Measurements from ENCODE around the gene LPCAT3.

DNA sequence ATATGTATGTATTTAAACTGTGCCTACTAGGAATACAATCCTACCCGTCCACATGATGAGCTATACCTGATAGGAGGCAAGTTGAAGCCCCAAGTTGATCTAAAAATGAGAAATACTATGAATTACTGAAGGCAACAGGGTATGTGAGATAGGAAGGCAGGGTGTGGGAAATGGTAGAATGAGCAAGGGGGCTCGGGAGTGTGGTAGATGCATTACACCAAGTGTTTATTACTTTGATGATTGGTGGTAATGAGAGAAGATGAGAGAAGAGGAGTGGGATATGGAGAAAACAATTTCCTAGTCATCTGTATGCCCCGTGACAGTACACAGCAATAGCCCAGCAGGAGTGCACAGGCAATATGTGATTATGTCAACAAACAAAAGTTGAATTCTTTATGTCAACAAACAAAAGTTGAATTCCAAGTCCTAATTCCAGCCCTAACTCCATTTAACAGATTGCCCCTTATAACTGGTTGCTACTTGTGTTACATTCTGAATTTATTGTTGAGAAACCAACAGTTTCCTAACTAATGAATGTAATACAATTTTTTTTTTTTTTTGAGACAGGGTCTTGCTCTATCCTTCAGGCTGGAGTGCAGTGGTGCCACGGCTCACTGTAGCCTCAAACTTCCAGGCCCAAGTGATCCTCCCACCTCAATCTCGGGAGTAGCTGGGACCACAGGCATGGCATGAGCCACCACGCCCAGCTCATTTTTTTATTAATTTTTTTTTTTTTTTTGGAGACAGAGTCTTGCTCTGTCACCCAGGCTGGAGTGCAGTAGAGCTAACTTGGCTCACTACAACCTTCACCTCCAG is 2.5 kb downstream of the LPCAT3 start:
- TF ChIP-seq CTCF (IDR thresholded peaks at IDR 0.05): no peak
- no peak for TF ChIP-seq POLR2AphosphoS5 (IDR thresholded peaks at IDR 0.05; ENCODE audit: insufficient read depth in 1 of 2, low read depth in 1 of 2)
- TF ChIP-seq POLR2A (IDR thresholded peaks at IDR 0.05): no peak
